Glomerular visceral epithelial cell (primary cell): ENCODE results near the gene TMEM145.
"Not testable (repeated sequence)": the region's sequence is repeated elsewhere in the genome, so short reads cannot be mapped to it uniquely, and the experiment has no call there.

Source experiments
- DNase-seq: peaks from one replicate; pipeline ENCODE4 v3.0.0-alpha.2; 2016; ENCODE audit errors: extremely low spot score

Gene TMEM145

GRCh38 chr19:42313840-42314755 lies 989 bp downstream of the TMEM145 start:
- DNase-seq: no peak

DNA sequence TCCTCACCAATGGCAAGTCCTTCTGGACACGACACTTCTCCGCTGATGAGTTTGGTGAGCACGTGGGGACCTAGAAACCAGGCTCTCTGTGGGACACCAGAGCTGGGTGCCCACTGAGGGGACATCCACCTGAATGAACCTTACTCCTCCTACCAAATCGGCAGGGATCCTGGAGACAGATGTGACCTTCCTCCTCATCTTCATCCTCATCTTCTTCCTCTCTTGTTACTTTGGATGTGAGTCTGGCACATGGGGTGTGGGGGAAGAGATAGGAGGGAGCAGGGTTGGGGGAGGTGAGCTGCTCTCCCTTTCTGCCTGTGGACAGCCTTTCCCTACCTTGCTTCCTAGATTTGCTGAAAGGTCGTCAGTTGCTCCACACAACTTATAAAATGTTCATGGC lies 1.9 kb downstream of the TMEM145 start:
- DNase-seq: no peak

DNA sequence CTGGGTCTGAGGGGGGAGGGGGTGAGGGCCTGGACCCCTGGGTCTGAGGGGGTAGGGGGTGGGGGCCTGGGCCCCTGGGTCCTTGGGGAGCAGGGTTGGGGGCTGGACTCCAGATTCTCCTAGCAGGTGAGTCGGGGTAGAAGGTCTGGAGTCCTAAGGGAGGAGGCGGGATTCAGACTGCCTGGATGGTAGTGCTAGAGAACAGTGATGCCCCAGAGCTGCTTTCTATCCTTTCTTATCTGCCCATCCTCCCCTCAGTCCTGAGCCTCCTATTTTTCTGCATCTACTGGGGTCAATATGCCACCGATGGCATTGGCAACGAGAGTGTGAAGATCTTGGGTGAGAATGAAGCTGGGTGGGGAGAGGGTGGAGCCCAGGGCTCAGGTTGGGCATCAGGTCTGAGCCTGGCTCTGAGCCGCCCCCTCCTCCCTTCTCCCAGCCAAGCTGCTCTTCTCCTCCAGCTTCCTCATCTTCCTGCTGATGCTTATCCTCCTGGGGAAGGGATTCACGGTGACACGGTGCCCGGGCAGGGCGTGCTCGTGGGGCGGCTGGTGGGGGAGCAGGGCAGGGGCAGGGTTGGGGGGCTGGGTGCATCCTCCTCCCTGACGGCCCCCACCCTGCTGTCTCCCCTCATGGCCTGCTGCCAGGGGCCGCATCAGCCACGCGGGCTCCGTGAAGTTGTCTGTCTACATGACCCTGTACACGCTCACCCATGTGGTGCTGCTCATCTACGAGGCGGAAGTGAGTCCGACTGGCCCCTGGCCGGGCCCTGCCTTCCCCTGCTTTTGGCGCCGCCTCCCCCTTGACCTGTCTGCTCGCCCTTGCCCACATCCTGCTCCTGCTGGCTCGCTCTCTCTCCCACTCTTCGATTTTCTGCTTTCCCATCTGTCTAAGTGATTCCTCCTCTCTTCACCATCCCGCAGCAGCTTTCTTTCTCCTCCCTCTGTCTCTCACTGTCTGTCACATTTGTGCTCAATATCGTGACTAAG lies 3.4 kb downstream of the TMEM145 start:
- peak; percentile 67 for DNase-seq

GRCh38 chr19:42317535-42317934 lies 4.4 kb downstream of the TMEM145 start:
- DNase-seq: no peak

DNA sequence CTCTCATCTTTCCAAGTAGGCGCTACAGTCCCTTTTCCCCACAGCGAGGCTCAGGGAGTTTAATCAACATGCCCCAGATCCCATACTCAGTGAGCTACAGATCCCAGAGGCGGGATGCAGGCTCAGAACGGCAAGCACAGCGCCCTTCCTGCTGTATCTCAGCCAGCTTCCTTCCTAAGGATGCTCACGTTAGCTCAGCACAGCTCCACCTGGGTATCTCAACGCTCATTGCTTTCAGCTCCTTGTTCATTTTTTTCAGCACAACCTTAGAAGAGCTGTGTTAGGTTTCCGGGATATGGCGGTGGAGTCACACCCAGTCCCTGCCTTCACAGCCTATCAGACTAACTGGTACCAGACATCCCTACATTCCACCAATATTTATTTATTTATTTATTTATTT lies 9.2 kb downstream of the TMEM145 start:
- DNase-seq: no peak

DNA sequence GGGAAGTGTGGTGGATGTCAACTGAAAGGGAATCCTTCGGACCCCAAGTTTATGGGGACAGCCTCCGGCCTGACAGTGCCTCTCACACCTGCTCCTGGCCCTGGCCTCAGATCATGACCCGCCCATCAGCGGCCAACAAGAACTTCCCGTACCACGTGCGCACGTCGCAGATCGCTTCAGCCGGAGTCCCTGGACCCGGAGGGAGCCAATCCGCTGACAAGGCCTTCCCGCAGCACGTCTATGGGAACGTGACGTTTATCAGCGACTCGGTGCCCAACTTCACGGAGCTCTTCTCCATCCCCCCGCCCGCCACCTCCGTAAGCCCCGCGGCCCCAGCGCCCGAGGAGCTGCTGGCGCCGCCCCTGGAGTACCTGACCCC lies 10.4 kb downstream of the TMEM145 start:
- DNase-seq: no peak

DNA sequence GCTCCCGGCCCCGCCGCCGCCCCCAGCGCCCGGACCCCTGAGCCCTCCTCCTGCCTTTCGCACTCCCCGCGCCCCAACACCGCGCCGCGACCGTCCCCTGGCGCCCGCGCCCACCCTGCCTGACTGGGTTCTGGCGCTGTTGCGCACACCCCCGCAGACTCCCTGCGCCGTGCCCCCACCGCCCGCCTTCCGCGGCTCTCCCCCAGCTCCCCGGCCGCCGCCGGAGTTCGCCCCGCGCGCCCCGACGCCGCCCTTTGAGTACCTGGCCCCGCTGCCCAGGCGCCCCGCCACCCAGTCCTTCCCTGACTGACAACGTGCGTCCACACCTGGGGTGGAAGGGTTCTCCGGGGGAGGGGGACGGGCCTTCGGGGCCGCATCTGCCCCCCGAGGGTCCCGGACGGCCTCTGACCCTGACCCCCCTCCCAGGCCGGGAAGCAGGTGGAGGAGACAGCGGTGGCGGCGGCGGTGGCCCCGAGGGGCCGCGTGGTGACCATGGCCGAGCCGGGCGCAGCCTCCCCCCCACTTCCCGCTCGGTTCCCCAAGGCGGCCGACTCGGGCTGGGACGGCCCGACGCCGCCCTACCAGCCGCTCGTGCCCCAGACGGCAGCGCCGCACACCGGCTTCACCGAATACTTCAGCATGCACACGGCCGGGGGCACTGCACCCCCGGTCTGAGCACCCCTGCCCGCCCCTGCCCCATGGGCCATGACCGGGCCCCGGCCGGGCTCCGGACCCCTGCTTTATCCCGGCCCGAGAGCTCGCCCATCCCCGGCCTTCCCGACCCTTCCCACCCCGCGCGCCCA lies 10.9 kb downstream of the TMEM145 start:
- DNase-seq: no peak

DNA sequence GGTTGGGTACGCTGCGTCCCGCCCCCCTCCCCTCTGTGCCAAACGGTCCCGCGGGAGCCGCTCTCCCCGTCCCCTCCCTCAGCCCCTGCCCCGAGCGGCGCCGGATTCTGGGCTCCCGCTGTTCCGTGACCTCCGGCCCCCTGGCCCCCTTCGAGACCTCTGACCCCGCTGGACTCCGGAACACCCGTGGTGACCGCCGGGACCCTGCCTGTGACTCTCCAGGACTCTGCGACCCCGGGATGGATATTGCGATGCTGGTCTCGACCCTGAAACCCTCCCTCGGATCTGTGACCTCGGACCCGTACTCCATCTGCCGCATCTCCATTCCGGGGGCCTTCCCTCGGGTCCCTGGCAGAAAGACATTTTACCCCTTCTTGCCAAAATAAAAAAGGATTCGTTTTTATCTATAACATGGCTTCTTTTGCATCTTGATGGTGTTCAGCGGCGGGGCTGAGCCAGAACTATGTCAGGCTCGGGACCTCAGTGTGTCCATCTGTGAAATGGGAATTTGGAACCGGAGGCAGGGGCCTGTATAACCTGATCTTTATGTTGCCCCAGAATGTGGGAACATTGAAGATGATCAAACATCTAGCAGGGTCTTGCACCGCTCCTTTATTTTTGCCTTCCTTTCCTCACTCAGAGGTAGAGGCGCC lies 11.7 kb downstream of the TMEM145 start:
- no peak for DNase-seq

GRCh38 chr19:42325308-42325895 lies 12.3 kb downstream of the TMEM145 start, which contains the start of gene MEGF8:
MEGF8 (plus strand) TSS chr19:42325635; CDS start chr19:42326244, 609 bp downstream.
- DNase-seq: peak; percentile 100

DNA sequence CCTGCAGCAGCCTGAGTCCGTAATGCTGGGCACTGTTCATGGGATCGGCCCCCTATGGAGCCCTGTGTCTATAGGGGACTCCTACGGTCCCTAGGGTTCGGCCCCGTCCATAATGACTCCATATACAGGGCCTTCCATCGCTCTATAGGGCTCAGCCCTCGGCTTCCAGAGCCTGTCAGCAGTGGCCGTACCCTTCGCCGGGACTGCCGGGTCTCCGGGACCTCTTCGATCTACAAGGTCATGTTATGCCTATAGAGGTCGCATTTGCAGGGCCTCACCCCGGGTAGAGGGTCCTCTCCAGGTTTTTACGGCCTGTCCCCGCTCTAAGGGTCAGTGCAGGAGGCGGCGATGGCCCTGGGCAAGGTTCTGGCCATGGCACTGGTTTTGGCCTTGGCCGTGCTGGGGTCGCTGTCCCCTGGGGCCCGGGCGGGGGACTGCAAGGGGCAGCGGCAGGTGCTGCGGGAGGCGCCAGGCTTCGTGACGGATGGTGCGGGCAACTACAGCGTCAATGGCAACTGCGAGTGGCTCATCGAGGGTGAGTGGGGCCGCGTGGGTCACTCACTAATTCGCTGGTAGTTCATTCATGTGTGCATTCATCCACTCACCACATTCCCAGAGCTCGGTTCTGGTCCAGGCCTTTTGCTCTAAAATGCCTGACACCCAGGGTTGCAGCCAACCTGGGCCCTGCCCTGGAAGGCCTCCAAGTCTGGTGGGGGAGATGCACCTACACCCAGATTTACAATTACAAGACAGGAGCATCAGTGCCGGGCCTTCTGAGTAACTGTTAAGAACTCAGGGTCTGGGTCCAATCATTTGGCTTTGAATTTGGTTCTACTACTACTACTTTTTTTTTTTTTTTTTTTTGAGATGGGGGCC lies 13.0 kb downstream of the TMEM145 start:
- DNase-seq: peak; percentile 15

DNA sequence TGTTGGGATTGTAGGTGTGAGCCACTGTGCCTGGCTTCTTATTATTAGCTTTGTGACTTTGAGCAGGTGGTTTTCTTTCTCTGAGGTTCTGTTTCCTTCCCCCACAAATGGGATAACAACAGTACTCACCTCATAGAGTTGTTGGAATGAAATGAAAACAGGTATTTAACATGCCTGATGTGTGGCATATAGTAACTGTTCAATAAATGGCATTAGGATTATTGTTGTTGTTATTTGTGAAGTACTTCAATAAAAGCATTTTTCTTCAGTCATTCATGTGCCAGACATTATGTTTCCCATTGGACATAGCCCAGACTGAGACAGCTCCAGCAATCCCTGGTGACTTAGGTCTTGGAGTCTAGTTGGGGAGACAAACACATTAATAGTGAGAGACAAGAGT lies 13.9 kb downstream of the TMEM145 start:
- no peak for DNase-seq

- no peak for DNase-seq
Measured at GRCh38 chr19:42327381-42327780, 14.3 kb downstream of the TMEM145 start.

- DNase-seq: no peak
Measured at GRCh38 chr19:42328106-42328505, 15.0 kb downstream of the TMEM145 start.

- DNase-seq: no peak
Measured at GRCh38 chr19:42328854-42329253, 15.7 kb downstream of the TMEM145 start.

DNA sequence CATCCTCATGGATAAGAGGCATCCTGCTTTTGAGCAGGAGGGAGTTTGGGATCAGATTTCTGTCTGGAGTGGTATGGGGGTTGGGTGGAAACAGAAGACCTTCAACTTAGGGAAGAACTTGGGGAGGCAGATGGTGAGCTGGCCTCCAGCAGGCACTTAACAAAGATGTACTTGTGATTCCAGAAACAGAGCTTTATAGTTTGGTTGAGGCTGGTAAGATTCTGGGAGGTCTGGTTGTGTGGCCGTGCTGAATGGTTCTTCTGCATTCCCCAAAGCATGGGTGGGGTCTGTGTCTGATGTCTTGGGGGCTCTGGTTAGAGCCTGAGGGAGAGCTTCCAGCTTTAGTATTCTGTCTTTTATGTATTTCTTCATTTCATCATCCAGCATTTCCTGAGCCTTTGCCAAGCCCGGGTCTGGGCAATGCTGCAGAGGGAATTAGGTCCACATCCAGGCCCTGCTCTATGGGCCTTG lies 17.2 kb downstream of the TMEM145 start:
- no peak for DNase-seq

DNA sequence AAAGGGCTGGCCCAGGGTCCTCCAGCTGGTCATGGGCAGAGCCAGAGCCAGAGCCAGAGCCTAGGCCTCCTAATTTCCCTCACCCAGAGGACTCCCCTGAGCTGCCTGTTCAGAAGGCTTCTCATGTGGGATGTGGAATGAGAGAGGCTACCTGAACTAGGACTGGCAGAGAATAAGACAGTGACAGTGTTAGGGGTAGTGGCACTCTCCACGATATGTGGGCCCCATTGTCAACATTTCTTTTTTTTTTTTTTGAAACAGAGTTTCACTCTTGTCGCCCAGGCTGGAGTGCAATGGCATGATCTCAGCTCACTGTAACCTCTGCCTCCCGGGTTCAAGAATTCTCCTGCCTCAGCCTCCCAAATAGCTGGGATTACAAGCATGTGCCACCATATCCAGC lies 18.2 kb downstream of the TMEM145 start:
- DNase-seq: not testable (repeated sequence)

GRCh38 chr19:42332059-42332458 lies 18.9 kb downstream of the TMEM145 start:
- DNase-seq: no peak

DNA sequence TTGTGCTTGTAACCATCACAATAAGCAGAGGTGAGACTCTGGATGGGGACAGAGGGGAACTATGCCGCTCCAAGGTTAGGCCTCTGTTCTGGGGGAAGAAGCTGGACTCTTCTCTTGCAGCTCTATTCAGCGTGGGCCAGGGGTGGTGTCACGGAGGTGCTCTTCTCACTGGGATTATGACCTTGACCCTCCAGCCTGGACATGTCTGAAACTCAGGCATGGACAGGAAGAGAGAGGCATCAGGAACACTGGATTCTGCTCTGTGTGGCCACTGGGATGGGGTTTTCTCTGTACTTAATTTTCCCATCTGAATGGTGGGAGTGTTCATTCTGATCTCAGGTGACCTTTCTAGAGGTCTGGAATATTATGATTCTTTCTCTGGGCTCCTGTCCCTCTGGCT lies 19.9 kb downstream of the TMEM145 start:
- DNase-seq: no peak

DNA sequence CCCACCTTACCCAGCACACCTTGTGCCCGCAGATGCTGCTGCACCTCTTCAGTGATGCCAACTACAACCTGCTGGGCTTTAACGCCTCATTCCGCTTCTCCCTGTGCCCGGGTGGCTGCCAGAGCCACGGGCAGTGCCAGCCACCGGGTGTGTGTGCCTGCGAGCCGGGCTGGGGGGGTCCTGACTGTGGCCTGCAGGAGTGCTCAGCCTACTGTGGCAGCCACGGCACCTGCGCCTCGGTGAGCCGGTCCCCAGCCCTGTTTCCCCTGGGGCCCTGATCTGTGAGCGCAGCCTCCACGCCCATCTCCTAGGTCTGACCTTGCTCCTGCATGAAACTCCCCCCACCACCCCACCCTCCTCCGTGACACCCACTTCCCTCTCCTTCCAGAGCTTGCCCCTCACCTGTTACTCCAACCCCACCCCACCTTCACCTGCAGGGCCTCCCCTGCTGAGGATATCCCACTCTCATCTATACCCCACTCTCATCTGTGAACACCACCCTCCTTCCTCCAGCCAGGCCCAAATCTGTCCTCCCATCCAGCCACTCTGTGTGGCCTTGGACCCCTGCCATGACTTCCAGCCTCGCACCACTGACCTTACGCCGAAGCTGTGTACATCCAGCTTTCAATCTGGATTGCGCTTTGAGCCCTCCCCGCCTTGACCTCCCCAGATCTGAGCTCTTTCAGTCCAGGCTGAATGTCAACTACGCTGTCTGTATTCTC lies 21.0 kb downstream of the TMEM145 start:
- no peak for DNase-seq
